H1 (cell line): ENCODE results near the gene LRATD1. TPM values are rescaled to one million over a fixed set of nuclear protein-coding genes. Genes with fewer than 3 reads are reported as not detected.

Experiments used
- CTCF ChIA-PET: fragments of 300-600 bp; sonication (Branson Sonifier 250); formaldehyde crosslinking; loops from one replicate; lab custom pipeline; 2021; ENCODE audit not compliant: partially characterized antibody; lab: Charles Lee
- POLR2A ChIA-PET: fragments of 300-600 bp; sonication (Branson Sonifier 250); formaldehyde crosslinking; loops from one replicate; lab custom pipeline; 2021; ENCODE audit warnings: inconsistent platforms; ENCODE audit not compliant: partially characterized antibody; lab: Charles Lee
- DNase-seq, 2 experiments: peaks; one replicate each; pipeline versions ENCODE4 v3.0.0 to v3.0.0-alpha.2; 2010 to 2022; ENCODE audit warnings: low spot score in 2 of 2, low read depth in 1 of 2, mixed read lengths in 1 of 2
- FAIRE-seq: peaks from 2 replicates; lab custom pipeline; 2011; peaks lifted over from hg19 to GRCh38; lab: Jason Lieb, UNC
- H2AFZ ChIP-seq: 2 replicates; pipeline ENCODE4 v1.8.1; 2012; ENCODE audit warnings: low read length, inconsistent platforms
- H2AK5ac ChIP-seq: 2 replicates; pipeline ENCODE4 v1.6.1; 2013; ENCODE audit warnings: low read depth, low read length
- H2BK120ac ChIP-seq: replicated peaks from 2 replicates; pipeline ENCODE3; 2013; ENCODE audit warnings: low read depth, low read length, inconsistent platforms
- H2BK12ac ChIP-seq: 2 replicates; pipeline ENCODE4 v1.6.1; 2013; ENCODE audit warnings: low read depth, low read length
- H2BK15ac ChIP-seq: 2 replicates; pipeline ENCODE4 v1.6.1; 2013; ENCODE audit warnings: low read length
- H2BK20ac ChIP-seq: 2 replicates; pipeline ENCODE4 v1.6.1; 2013; ENCODE audit warnings: low read length
- H2BK5ac ChIP-seq: 2 replicates; pipeline ENCODE4 v1.6.1; 2013; ENCODE audit warnings: low read depth, low read length
- H3K14ac ChIP-seq: 2 replicates; pipeline ENCODE4 v1.6.1; 2013; ENCODE audit warnings: inconsistent platforms; ENCODE audit not compliant: insufficient read length
- H3K18ac ChIP-seq: 2 replicates; pipeline ENCODE4 v1.6.1; 2013; ENCODE audit warnings: low read length; ENCODE audit errors: extremely low read depth
- H3K23ac ChIP-seq: 2 replicates; pipeline ENCODE4 v1.6.1; 2013; ENCODE audit warnings: inconsistent platforms; ENCODE audit not compliant: insufficient read length
- H3K23me2 ChIP-seq: 2 replicates; pipeline ENCODE4 v1.6.1; 2013; ENCODE audit warnings: low read depth, low read length
- H3K27ac ChIP-seq: 2 replicates; pipeline ENCODE4 v1.6.1; 2011; ENCODE audit warnings: low read depth, low read length, inconsistent platforms
- H3K27me3 ChIP-seq, 4 experiments: replicated peaks in 1 of 4; 1 replicate in 1 of 4; 2 replicates in 3 of 4; pipeline versions ENCODE4 v1.6.1 to v1.8.1; 2011 to 2013; ENCODE audit warnings: low read length in 3 of 4, mild to moderate bottlenecking in 3 of 4, inconsistent platforms in 2 of 4, mixed read lengths in 2 of 4, moderate library complexity in 1 of 4; ENCODE audit not compliant: control insufficient read depth in 3 of 4, insufficient read depth in 3 of 4; ENCODE audit errors: extremely low read depth in 1 of 4
- H3K36me3 ChIP-seq, 4 experiments: 2 replicates each; pipeline versions ENCODE4 v1.6.1 to v1.8.1; 2011 to 2013; ENCODE audit warnings: mild to moderate bottlenecking in 4 of 4, low read length in 3 of 4, moderate library complexity in 2 of 4, control low read depth in 1 of 4, inconsistent platforms in 1 of 4; ENCODE audit not compliant: insufficient read depth in 4 of 4, control insufficient read depth in 2 of 4
- H3K4ac ChIP-seq: replicated peaks from 2 replicates; pipeline ENCODE3; 2013; ENCODE audit warnings: low read length, low read depth, mixed read lengths, inconsistent platforms; ENCODE audit not compliant: insufficient read length
- H3K4me1 ChIP-seq, 4 experiments: replicated peaks in 1 of 4; 1 replicate in 1 of 4; 2 replicates in 3 of 4; pipeline versions ENCODE4 v1.6.1 to v1.8.1; 2011 to 2013; ENCODE audit warnings: low read length in 3 of 4, inconsistent platforms in 2 of 4, mixed read lengths in 1 of 4; ENCODE audit not compliant: insufficient read depth in 4 of 4, control insufficient read depth in 3 of 4
- H3K4me2 ChIP-seq, 2 experiments: 2 replicates each; pipeline versions ENCODE4 v1.6.1 to v1.8.1; 2011 to 2013; ENCODE audit warnings: low read depth in 2 of 2, low read length in 2 of 2, control low read depth in 1 of 2, inconsistent platforms in 1 of 2, mild to moderate bottlenecking in 1 of 2; ENCODE audit not compliant: insufficient read depth in 1 of 2
- H3K4me3 ChIP-seq, 4 experiments: fragments of 200-600, 300-600 bp in 1 of 4; sonication (generic), shearing (Covaris generic), sonication (Bioruptor Twin) in 1 of 4; 2 replicates each; pipeline versions ENCODE4 v1.5.1 to v1.8.1; 2011 to 2016; ENCODE audit warnings: low read length in 4 of 4, low read depth in 3 of 4, control low read depth in 2 of 4, inconsistent platforms in 2 of 4, mild to moderate bottlenecking in 2 of 4, mixed read lengths in 1 of 4, moderate library complexity in 1 of 4; ENCODE audit not compliant: insufficient read depth in 2 of 4; ENCODE audit errors: extremely low read depth in 1 of 4
- H3K56ac ChIP-seq: replicated peaks from 2 replicates; pipeline ENCODE3; 2013; ENCODE audit warnings: low read depth, mild to moderate bottlenecking, mixed read lengths, low read length, inconsistent platforms; ENCODE audit not compliant: insufficient read length
- H3K79me1 ChIP-seq: 2 replicates; pipeline ENCODE4 v1.6.1; 2013; ENCODE audit warnings: low read depth, low read length, control low read depth
- H3K79me2 ChIP-seq, 2 experiments: 2 replicates each; pipeline versions ENCODE4 v1.6.1 to v1.8.1; 2012 to 2013; ENCODE audit warnings: low read length in 2 of 2, mild to moderate bottlenecking in 2 of 2, inconsistent platforms in 1 of 2; ENCODE audit not compliant: insufficient read depth in 2 of 2, control insufficient read depth in 1 of 2
- H3K9ac ChIP-seq, 4 experiments: replicated peaks in 1 of 4; 1 replicate in 1 of 4; 2 replicates in 3 of 4; pipeline versions ENCODE4 v1.6.1 to v1.8.1; 2011 to 2013; ENCODE audit warnings: low read depth in 3 of 4, low read length in 3 of 4, control low read depth in 2 of 4, mild to moderate bottlenecking in 2 of 4, moderate library complexity in 2 of 4, inconsistent platforms in 1 of 4; ENCODE audit errors: extremely low read depth in 1 of 4
- H3K9me3 ChIP-seq, 2 experiments: 2 replicates each; pipeline versions ENCODE4 v1.6.1 to v1.8.1; 2012 to 2013; ENCODE audit warnings: mild to moderate bottlenecking in 2 of 2, moderate library complexity in 2 of 2, control low read depth in 1 of 2, inconsistent platforms in 1 of 2, low read depth in 1 of 2, low read length in 1 of 2, mixed read lengths in 1 of 2; ENCODE audit not compliant: insufficient read depth in 2 of 2
- H4K20me1 ChIP-seq, 2 experiments: replicated peaks in 1 of 2; 2 replicates each; pipeline versions ENCODE3 to v1.8.1; 2011 to 2013; ENCODE audit warnings: inconsistent platforms in 2 of 2, low read length in 2 of 2, mild to moderate bottlenecking in 1 of 2; ENCODE audit not compliant: insufficient read depth in 2 of 2, control insufficient read depth in 1 of 2
- H4K5ac ChIP-seq: 2 replicates; pipeline ENCODE4 v1.6.1; 2013; ENCODE audit warnings: low read length, low read depth, mixed read lengths, inconsistent platforms; ENCODE audit not compliant: insufficient read length
- H4K8ac ChIP-seq: 2 replicates; pipeline ENCODE4 v1.8.0; 2013; ENCODE audit warnings: mild to moderate bottlenecking, moderate library complexity, low read length, inconsistent platforms; ENCODE audit not compliant: insufficient read depth; ENCODE audit errors: extremely low read depth
- H4K91ac ChIP-seq: replicated peaks from 2 replicates; pipeline ENCODE3; 2013; ENCODE audit warnings: low read length, mixed read lengths, inconsistent platforms; ENCODE audit not compliant: insufficient read length
- CREB1 ChIP-seq: IDR thresholded peaks from 2 replicates; pipeline ENCODE4 v1.6.1; 2012; ENCODE audit warnings: inconsistent platforms
- CTBP2 ChIP-seq: IDR thresholded peaks from 2 replicates; pipeline ENCODE4 v1.7.0; 2011; ENCODE audit warnings: borderline replicate concordance, mild to moderate bottlenecking, moderate library complexity, mixed read lengths, low read length; ENCODE audit not compliant: insufficient read depth, insufficient read length
- EGR1 ChIP-seq: IDR thresholded peaks from 2 replicates; pipeline ENCODE4 v1.6.1; 2011; ENCODE audit warnings: low read depth, low read length, borderline replicate concordance
- KDM4A ChIP-seq: IDR thresholded peaks from one replicate; pipeline ENCODE4 v1.7.1; 2012; ENCODE audit warnings: low read depth, mild to moderate bottlenecking, moderate library complexity, low read length, inconsistent platforms; ENCODE audit not compliant: severe bottlenecking
- POU5F1 ChIP-seq: IDR thresholded peaks from 2 replicates; pipeline ENCODE4 v1.6.1; 2011; ENCODE audit warnings: low read depth, mild to moderate bottlenecking, low read length, moderate library complexity
- SAP30 ChIP-seq: fragments of 300-600 bp; sonication (generic); IDR thresholded peaks from 2 replicates; pipeline ENCODE4 v1.7.1; 2012; ENCODE audit warnings: low read length, moderate library complexity, mild to moderate bottlenecking, inconsistent platforms; ENCODE audit not compliant: insufficient read depth, insufficient replicate concordance
- SP1 ChIP-seq: IDR thresholded peaks from 2 replicates; pipeline ENCODE4 v1.6.1; 2011; ENCODE audit warnings: low read depth, low read length
- TEAD4 ChIP-seq: IDR thresholded peaks from 2 replicates; pipeline ENCODE4 v1.6.1; 2012; ENCODE audit warnings: low read depth, low read length, inconsistent platforms, mixed read lengths
- YY1 ChIP-seq: IDR thresholded peaks from 2 replicates; pipeline ENCODE4 v1.6.1; 2011; ENCODE audit warnings: low read depth, mild to moderate bottlenecking, low read length
- WGBS, 2 experiments: shearing (Covaris generic) in 1 of 2; methylation state at CpG; one replicate each; pipeline versions ENCODE4 v1.1.6 to v1.1.7; 2013 to 2015; ENCODE audit warnings: low lambda C conversion rate in 2 of 2, mixed read lengths in 2 of 2, inconsistent platforms in 1 of 2, low coverage in 1 of 2, missing lambda C conversion rate in 1 of 2; ENCODE audit not compliant: insufficient replicate concordance in 2 of 2, insufficient coverage in 1 of 2, insufficient read length in 1 of 2; ENCODE audit errors: extremely low coverage in 1 of 2, missing lambda C conversion rate in 1 of 2; 5-methylcytosine and 5-hydroxymethylcytosine counted together
- polyA plus RNA-seq, 7 experiments: library from polyadenylated mRNA; depleted of rRNA in 3 of 7; stranded (reverse) in 5 of 7; unstranded in 2 of 7; fragments of >200 nt in 5 of 7; fragments of 200-250 nt in 2 of 7; gene quantifications; 1 replicate in 5 of 7; 2 replicates in 1 of 7; 4 replicates in 1 of 7; pipeline versions ENCODE4 v1.2.1 to v1.2.3, GENCODE V29; 2011 to 2013; ENCODE audit warnings: missing spikeins in 2 of 7, mixed read lengths in 2 of 7
- total RNA-seq: library from RNA; stranded (reverse); fragmentation: NEBNext Ultra II Directional; extraction: Animal tissue kit (Norgen Biotek cat#: 25700); gene quantifications from 2 replicates; pipeline ENCODE4 v1.2.1, GENCODE V29; 2021
- TF ChIP-seq, protein P1 (sequence below): IDR thresholded peaks from 2 replicates; pipeline ENCODE4 v1.6.1; 2011; ENCODE audit warnings: low read depth, mild to moderate bottlenecking, low read length; ENCODE audit not compliant: insufficient read depth
- TF ChIP-seq, protein P2 (sequence below): IDR thresholded peaks from 2 replicates; pipeline ENCODE4 v1.6.1; 2011; ENCODE audit warnings: low read length, improper control_type of control experiment

Gene LRATD1
- total and polyA plus RNA-seq, 2 of the 8 experiments (the other 6 are each of a cell fraction or from before 2014, with no cell fraction given) = 1.2 to 2.3 TPM

DNA sequence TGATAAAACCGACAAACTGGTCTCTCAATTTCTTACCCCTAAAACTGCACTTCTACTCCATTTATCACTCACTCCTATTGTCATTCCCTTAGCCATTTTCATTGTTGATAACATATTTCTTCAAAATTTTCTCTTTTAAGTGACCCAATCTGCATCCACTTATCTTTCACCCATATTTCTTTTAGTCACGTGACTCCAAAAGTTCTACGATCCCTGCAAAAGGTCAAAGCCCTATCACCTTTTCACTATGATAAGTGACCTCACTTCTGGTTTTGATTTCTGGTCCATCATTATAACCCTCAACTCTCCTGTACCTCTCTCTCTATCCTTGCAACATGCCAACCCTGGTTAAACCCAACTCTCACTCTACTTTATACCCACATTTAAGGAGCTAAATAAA lies 49.1 kb downstream of the LRATD1 start:
- Histone ChIP-seq H2BK120ac (no peak overlapping the region), H4K8ac (no peak overlapping the region), H3K27ac (no peak overlapping the region), H3K4me3 (no peak overlapping the region), H3K79me1 (no peaks in the 10 kb centered on the region), H2AK5ac (no peak overlapping the region), H3K9ac (no peak overlapping the region), H2BK15ac (no peak overlapping the region), H3K4ac (no peak overlapping the region), H2BK12ac (no peak overlapping the region)
- CTCF ChIA-PET = no interaction called here
- FAIRE-seq = no peak
- TF ChIP-seq SAP30 (no peak), POU5F1 (no peak), YY1 (no peak), EGR1 (no peak), SP1 (no peak), CREB1 (no peak), CTBP2 (no peak), TEAD4 (no peak), KDM4A (no peak)
- TF ChIP-seq, protein P1, sequence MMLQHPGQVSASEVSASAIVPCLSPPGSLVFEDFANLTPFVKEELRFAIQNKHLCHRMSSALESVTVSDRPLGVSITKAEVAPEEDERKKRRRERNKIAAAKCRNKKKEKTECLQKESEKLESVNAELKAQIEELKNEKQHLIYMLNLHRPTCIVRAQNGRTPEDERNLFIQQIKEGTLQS = no peak
- TF ChIP-seq, protein P2, sequence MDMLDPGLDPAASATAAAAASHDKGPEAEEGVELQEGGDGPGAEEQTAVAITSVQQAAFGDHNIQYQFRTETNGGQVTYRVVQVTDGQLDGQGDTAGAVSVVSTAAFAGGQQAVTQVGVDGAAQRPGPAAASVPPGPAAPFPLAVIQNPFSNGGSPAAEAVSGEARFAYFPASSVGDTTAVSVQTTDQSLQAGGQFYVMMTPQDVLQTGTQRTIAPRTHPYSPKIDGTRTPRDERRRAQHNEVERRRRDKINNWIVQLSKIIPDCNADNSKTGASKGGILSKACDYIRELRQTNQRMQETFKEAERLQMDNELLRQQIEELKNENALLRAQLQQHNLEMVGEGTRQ = no peak
- TF ChIP-seq, all 59 proteins: peak for 0
- Histone ChIP-seq H3K56ac (no peak overlapping the region), H3K14ac (no peak overlapping the region), H4K5ac (no peak overlapping the region), H4K91ac (no peak overlapping the region), H3K9me3 (no peaks in the 10 kb centered on the region), H3K27me3 (no peaks in the 10 kb centered on the region), H3K36me3 (no peaks in the 10 kb centered on the region), H2BK20ac (no peak overlapping the region), H2BK5ac (no peak overlapping the region), H2AFZ (no peak overlapping the region), H3K18ac (no peak overlapping the region), H3K4me1 (no peaks in the 10 kb centered on the region), H4K20me1 (no peaks in the 10 kb centered on the region), H3K23ac (no peak overlapping the region), H3K79me2 (no peaks in the 10 kb centered on the region), H3K23me2 (no peaks in the 10 kb centered on the region), H3K4me2 (no peak overlapping the region)
- POLR2A ChIA-PET = no interaction called here
- DNase-seq = no peak
- WGBS, 2 experiments = 93% methylated on average over 3 of the region's 3 CpGs; no CpG with 5 or more reads in 1 of the 2 experiments
